ENCODE results near the gene CHRNA3. TPM values are rescaled to one million over a fixed set of nuclear protein-coding genes. Genes with fewer than 3 reads are reported as not detected.
A peak's percentile ranks its signal among the peaks of the same experiment; 100 is the strongest.

CHRNA3 gene
- total RNA-seq, 1 donor from 2014 or later: not detected

DNA sequence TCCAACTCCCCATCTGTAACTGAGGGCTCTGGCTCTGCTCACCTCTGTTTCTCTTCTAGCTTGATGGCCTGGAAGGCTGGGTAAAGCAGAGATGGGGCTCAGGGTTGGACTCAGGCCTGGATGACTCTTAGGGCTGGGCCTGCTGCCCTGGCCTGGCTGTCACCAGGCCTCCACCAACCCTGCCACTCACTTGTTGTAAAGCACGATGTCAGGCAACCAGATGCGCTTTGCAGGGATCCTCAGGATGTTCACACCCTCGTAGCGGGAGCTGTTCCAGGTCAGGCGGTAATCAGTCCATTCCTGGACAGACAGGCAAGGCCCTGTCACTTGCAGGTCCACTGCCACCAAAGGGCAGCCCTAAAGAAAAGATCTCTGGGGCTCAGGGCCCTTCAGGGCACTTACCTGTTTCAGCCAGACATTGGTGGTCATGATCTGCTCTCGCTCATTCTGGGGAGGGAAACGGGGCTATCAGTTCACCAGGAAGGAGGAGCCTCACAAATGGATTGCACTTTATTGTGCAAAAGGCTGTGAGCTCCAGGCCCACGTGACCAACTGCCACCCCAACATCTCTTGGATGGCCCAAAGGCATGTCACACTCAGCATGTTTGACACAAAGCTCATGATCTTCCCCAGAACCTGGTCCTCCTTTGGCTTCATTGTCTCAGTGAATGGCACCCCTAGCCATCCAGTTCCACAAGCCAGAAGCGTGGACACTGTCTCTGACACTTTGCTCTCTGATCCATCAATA is 10.3 kb upstream of the CHRNA3 start:
- Mint-ChIP-seq H3K9me3 (no peaks in the 10 kb centered on the region), H3K27me3 (ENCODE audit: low read depth) (peaks cover 14% of the 10 kb centered on the region), H3K36me3 (ENCODE audit: low read depth) (no peaks in the 10 kb centered on the region), H3K4me1 (ENCODE audit: low read depth) (no peaks in the 10 kb centered on the region), H3K4me3 (ENCODE audit: low read depth) (no peak overlapping the region), H3K27ac (no peak overlapping the region)
- intact Hi-C loops (cut with micrococcal nuclease): no loop called here
- DNase-seq (ENCODE audit: low spot score): no peak

DNA sequence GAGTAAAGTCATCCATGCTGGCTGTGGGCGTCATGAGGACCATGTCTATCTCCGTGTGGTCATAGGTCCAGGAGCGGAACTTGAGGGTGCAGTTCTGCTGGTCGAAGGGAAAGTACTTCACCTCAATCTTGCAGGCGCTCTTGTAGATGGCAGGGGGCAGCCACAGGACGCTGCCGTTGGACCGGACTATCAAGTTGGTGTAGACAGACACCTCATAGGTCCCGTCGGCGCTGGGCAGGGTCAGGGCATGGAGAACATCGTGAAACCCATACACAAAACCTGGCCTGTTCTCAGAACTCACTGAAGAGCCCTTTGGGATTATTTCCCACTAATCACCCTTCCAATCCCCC is 8.9 kb upstream of the CHRNA3 start:
- Mint-ChIP-seq H3K27me3 (ENCODE audit: low read depth) (peaks cover 14% of the 10 kb centered on the region), H3K36me3 (ENCODE audit: low read depth) (no peaks in the 10 kb centered on the region), H3K27ac (no peak overlapping the region), H3K9me3 (no peaks in the 10 kb centered on the region), H3K4me1 (ENCODE audit: low read depth) (no peaks in the 10 kb centered on the region), H3K4me3 (ENCODE audit: low read depth) (no peak overlapping the region)
- intact Hi-C loops (cut with micrococcal nuclease): no loop called here
- DNase-seq (ENCODE audit: low spot score): no peak

DNA sequence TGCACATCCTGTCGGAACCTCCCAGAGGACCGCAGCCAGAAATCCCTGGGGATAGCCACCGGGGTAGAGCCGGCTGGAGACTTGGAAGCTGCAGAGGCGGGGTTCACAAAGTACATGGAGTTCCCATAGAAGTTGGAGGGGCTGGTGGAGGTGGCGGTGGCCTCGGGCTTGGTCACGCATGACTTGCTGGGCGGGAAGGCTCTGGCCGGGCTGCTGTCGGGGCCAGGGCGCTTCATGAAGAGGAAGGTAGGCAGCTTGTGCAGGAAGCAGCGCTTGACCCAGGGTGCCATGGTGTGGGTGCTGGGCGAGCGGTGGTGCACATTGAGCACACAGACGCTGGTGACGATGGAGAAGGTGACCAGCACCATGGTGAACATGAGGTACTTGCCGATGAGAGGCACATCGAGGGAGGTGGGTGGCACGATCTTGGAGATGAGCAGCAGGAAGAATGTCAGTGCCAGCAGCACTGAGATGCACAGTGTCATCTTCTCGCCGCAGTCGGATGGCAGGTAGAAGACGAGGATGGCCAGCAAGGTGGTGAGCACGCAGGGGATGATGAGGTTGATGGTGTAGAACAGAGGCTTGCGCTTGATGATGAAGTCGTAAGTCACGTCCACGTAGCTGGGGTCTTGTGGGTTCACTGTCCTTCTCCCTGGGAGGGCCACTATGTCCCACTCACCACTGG is 8.4 kb upstream of the CHRNA3 start:
- peaks cover 15% of the 10 kb centered on the region for H3K27me3 Mint-ChIP-seq (ENCODE audit: low read depth)
- H3K4me1 Mint-ChIP-seq (ENCODE audit: low read depth): no peaks in the 10 kb centered on the region
- H3K9me3 Mint-ChIP-seq: no peaks in the 10 kb centered on the region
- H3K4me3 Mint-ChIP-seq (ENCODE audit: low read depth): no peak overlapping the region
- no peak overlapping the region for H3K27ac Mint-ChIP-seq
- intact Hi-C loops (cut with micrococcal nuclease): no loop called here
- no peaks in the 10 kb centered on the region for H3K36me3 Mint-ChIP-seq (ENCODE audit: low read depth)
- no peak for DNase-seq (ENCODE audit: low spot score)

DNA sequence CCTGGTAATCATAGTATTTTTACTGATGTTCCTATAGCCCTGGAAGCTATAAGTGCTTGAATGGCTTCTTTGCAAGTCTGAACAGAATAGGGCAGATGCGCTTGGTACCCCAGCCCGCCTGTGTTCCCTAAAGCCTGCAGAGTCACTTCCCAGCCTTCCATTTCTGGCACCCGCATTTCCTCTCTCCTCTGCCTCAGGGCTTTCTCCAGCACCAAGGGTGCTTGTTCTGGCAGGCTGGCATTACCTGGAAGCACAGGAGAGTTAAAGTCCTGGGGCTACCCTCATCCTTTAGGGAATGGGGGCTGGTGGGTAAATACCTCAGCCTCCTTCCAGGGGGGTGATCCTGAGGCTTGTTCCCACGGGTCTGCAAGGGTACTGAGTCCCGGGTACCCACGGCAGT is 7.4 kb upstream of the CHRNA3 start:
- Mint-ChIP-seq H3K27me3 (ENCODE audit: low read depth) (peaks cover 23% of the 10 kb centered on the region), H3K4me3 (ENCODE audit: low read depth) (no peak overlapping the region), H3K27ac (no peak overlapping the region), H3K9me3 (no peaks in the 10 kb centered on the region), H3K4me1 (ENCODE audit: low read depth) (no peaks in the 10 kb centered on the region), H3K36me3 (ENCODE audit: low read depth) (no peaks in the 10 kb centered on the region)
- no peak for DNase-seq (ENCODE audit: low spot score)
- intact Hi-C loops (cut with micrococcal nuclease): no loop called here

DNA sequence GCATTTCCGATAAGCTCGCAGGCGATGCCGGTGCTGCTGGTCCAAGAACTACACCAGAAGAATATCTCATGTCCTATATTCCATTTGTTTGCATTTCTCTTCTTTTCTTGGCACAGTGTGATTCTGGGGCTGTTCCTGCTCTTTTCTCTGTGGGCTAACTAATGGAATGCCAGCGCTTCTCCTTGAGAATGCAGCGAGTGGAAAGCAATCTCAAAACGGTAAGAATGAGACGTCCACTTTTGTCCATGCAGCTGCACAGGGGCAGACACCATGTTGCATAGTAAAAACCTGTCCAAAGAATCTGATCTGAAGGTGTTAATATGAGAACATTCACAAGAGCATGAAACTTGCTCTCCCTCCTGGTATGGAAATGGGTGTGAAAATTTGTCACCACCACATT is 6.6 kb upstream of the CHRNA3 start:
- Mint-ChIP-seq H3K4me1 (ENCODE audit: low read depth) (no peaks in the 10 kb centered on the region), H3K4me3 (ENCODE audit: low read depth) (no peak overlapping the region), H3K9me3 (no peaks in the 10 kb centered on the region), H3K36me3 (ENCODE audit: low read depth) (no peaks in the 10 kb centered on the region), H3K27ac (no peak overlapping the region), H3K27me3 (ENCODE audit: low read depth) (peaks cover 28% of the 10 kb centered on the region)
- no peak for DNase-seq (ENCODE audit: low spot score)
- intact Hi-C loops (cut with micrococcal nuclease): no loop called here

DNA sequence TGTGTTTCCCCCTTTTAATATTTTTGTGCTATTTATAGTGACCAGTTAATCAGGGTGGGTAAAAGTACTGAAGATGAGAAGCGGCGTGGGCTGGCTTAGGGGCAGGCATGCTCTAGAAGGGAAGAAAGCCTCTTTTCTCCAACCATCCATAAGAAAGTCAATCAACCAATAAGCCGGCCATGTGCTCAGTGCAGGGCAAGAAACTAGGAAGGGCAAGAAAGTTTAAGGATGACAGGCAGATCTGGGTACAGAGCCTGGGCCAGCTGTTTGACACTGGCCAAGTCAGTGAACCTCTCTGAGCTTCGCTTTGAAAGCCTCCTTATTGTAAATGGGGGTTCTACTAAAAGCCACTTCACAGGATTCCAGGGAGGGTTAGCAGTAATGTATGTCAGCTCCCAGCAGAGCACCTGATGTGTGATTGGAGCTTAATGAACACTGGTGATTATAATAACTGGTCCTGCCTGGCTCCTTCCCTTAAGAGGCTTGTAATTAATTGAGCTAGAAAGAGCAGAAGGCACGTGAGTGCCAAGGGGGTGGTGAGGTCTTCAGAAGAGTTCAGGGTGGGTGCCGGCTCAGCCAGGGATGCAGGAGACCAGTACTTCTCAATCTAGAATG is 5.7 kb upstream of the CHRNA3 start:
- peaks cover 2% of the 10 kb centered on the region for H3K4me1 Mint-ChIP-seq (ENCODE audit: low read depth)
- H3K36me3 Mint-ChIP-seq (ENCODE audit: low read depth): no peaks in the 10 kb centered on the region
- DNase-seq (ENCODE audit: low spot score): no peak

DNA sequence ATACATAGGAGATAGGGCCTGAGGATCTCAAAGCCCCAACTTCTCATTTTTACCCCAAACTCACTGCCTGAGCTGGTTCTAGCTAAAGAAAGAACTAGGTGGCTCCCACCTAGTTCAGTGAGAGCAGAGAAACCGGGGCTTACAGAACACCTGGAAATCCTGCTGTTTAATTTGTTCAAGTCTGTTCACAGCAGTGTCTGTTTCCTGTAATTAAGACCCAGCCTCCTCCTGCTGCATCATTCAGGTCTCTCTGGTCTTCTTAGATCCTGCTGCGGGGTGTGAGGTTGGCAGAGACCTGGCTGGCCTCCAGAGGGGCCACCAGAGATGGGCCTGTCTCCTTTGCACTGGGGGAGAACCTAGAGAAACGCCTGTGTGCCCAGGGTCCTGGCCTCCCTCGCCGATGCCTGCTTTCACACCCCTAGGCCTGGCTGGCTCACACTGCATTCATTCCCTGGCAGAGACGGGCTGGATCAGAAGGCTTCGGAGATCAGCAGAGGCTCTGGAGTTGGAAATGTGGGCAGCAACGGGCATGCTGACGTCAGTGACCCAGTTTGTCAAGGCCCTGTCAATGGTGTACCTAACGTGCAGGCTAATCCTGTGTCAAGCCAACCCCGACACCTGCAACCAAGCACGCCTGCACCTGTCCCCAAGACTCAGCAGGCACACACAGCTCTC is 4.9 kb upstream of the CHRNA3 start:
- intact Hi-C loops (cut with micrococcal nuclease): no loop called here
- DNase-seq (ENCODE audit: low spot score): no peak
- H3K4me3 Mint-ChIP-seq (ENCODE audit: low read depth): no peak overlapping the region
- peaks cover 3% of the 10 kb centered on the region for H3K4me1 Mint-ChIP-seq (ENCODE audit: low read depth)
- no peaks in the 10 kb centered on the region for H3K36me3 Mint-ChIP-seq (ENCODE audit: low read depth)
- peaks cover 38% of the 10 kb centered on the region for H3K27me3 Mint-ChIP-seq (ENCODE audit: low read depth)
- H3K27ac Mint-ChIP-seq: no peak overlapping the region
- no peaks in the 10 kb centered on the region for H3K9me3 Mint-ChIP-seq

More for the DNA sequence above, 5.7 kb upstream of the CHRNA3 start:
- no peak overlapping the region for H3K27ac Mint-ChIP-seq
- H3K27me3 Mint-ChIP-seq (ENCODE audit: low read depth): peaks cover 33% of the 10 kb centered on the region
- intact Hi-C loops (cut with micrococcal nuclease): no loop called here
- H3K9me3 Mint-ChIP-seq: no peaks in the 10 kb centered on the region
- H3K4me3 Mint-ChIP-seq (ENCODE audit: low read depth): no peak overlapping the region

DNA sequence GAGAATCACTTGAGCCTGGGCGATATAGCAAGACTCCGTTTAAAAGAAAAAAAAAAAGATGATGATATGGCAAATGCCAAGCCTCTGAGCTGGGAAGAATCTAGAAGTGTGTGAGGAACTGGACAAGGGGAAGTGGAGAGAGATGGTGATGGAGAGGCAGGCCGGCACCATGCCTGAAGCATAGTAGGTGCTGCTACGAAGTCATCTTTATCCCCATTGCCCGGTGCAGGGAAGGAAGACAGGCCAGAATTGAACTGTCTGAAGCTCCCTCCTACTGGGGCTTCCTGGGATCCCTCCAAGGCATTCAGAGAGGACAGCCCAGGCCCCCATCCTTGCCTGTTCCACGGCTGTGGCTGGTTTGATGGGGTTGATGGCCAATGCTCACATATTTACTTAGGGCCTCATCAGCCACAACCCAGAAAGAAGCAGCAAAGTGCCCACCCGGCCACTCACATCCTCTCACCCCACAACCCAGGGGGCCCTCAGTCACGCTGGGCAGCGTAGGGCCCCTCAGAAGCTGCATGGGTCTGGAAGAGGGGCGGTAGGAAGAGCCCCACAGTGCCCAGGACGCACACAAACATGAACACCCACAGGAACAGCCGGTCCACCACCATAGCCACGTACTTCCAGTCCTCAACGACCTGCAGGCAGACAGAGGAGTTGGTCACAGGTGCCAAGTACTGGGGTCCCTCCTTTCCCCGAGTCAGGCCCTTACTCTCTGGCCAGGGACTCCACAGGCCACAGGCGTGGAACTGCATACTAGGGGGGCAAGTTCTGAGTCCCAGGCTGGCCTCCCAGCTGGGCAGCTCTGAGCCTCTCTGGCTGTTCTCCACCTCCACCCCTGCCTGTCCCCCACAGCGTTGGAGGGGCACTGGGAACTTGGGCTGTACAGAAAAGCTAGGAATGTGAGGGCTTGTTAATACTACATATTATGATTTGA is 4.1 kb upstream of the CHRNA3 start:
- no peak overlapping the region for H3K4me3 Mint-ChIP-seq (ENCODE audit: low read depth)
- H3K9me3 Mint-ChIP-seq: no peaks in the 10 kb centered on the region
- peaks cover 38% of the 10 kb centered on the region for H3K27me3 Mint-ChIP-seq (ENCODE audit: low read depth)
- DNase-seq (ENCODE audit: low spot score): no peak
- intact Hi-C loops (cut with micrococcal nuclease): no loop called here
- H3K36me3 Mint-ChIP-seq (ENCODE audit: low read depth): no peaks in the 10 kb centered on the region
- H3K27ac Mint-ChIP-seq: no peak overlapping the region
- peaks cover 3% of the 10 kb centered on the region for H3K4me1 Mint-ChIP-seq (ENCODE audit: low read depth)

DNA sequence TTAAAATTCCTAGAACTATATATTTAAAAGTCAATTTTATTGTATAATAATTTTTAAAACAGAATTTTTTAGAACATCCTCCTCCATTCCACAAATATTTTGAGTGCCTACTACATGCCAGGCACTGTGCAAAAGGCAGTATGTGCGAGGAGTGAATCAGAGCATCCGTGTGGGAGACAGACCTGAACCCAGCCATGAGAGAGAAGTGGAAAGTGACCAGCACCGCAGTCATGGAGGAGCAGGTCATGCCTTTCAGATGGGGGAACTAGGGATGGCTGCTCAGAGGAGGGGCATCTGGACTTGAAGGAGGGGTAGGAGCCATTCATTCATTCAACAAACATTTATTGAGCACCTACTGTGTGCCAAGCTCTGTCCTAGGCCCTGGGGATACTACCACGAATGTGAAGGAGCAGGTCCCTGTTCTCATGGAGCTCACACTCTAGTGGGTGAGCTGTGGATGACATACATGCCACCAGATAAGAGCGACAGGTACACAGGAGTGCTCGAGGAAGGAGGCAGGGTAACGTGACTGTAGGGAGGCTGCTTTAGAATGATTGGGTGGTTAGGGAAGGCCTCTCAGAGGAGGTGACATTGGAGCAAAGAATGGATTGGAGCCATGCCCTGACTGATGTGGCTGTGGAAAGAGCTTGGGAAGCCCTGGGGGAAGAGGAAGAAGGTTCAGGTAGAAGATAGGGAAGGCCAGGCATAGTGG is 3.1 kb upstream of the CHRNA3 start:
- H3K27ac Mint-ChIP-seq: no peak overlapping the region
- intact Hi-C loops (cut with micrococcal nuclease): no loop called here
- no peaks in the 10 kb centered on the region for H3K36me3 Mint-ChIP-seq (ENCODE audit: low read depth)
- peaks cover 47% of the 10 kb centered on the region for H3K27me3 Mint-ChIP-seq (ENCODE audit: low read depth)
- H3K4me3 Mint-ChIP-seq (ENCODE audit: low read depth): no peak overlapping the region
- H3K4me1 Mint-ChIP-seq (ENCODE audit: low read depth): peaks cover 3% of the 10 kb centered on the region
- no peaks in the 10 kb centered on the region for H3K9me3 Mint-ChIP-seq
- no peak for DNase-seq (ENCODE audit: low spot score)

DNA sequence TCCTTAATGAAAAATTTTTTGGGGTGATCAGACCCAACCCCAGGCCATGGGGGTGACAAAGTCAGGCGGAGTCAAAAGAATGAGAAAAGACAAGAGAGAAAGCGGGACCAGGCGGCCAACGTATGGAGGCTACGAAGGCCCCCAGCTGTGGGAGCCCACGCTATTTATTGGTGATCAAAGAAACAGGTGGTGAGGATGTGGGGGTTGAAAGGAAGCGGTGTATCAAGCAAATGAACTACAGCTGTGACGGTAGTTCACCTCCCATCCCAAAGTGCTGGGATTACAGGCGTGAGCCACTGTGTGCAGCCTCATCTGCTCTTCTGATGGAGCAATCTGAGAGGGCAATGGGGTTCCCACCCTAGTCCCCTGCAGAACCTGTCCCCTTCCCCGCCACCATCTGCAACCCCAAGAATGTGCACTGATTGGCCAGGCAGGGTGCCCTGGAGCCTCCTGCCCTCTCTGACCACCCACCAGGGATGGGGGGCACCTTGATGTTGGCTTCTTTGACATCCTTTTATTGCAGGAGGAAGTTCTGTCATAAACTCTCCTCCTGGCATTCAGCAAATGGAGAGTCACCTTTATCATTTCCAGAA is 1.1 kb upstream of the CHRNA3 start:
- DNase-seq (ENCODE audit: low spot score): no peak
- H3K27ac Mint-ChIP-seq: no peak overlapping the region
- H3K36me3 Mint-ChIP-seq (ENCODE audit: low read depth): no peaks in the 10 kb centered on the region
- H3K9me3 Mint-ChIP-seq: no peaks in the 10 kb centered on the region
- intact Hi-C loops (cut with micrococcal nuclease): no loop called here
- peaks cover 3% of the 10 kb centered on the region for H3K4me1 Mint-ChIP-seq (ENCODE audit: low read depth)
- peaks cover 52% of the 10 kb centered on the region for H3K27me3 Mint-ChIP-seq (ENCODE audit: low read depth)
- H3K4me3 Mint-ChIP-seq (ENCODE audit: low read depth): no peak overlapping the region

DNA sequence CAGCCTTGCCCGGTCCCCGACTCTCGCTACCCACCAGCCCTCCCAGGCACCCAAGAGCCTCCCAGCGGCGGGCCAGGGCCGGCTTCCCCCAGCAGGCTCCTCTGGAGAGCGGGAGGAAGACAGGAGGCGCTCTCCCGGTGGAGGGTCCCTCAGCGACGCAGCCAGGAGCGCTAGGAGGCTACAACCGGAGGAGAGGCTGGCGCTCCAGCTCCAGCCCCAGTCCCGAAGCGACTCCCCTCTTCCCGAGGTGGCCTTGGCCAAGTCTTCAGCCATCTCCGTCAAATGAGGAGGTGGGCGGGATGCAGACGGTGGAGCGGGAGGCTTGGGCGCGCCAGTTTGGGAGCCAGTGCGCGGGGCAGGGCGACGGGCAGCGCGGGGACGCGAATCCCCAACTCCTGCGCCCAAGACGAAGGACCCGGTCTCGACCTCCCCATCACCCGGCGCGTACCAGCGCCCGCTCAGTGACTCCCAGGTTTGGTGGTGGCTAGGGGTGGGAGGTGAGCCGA is 722 bp downstream of the CHRNA3 start:
- H3K36me3 Mint-ChIP-seq (ENCODE audit: low read depth): no peaks in the 10 kb centered on the region
- intact Hi-C loops (cut with micrococcal nuclease): no loop called here
- DNase-seq (ENCODE audit: low spot score): no peak
- peaks cover 46% of the 10 kb centered on the region for H3K27me3 Mint-ChIP-seq (ENCODE audit: low read depth)
- peaks cover 3% of the 10 kb centered on the region for H3K4me1 Mint-ChIP-seq (ENCODE audit: low read depth)
- no peaks in the 10 kb centered on the region for H3K9me3 Mint-ChIP-seq
- no peak overlapping the region for H3K27ac Mint-ChIP-seq
- H3K4me3 Mint-ChIP-seq (ENCODE audit: low read depth): peak overlapping the region; percentile 21

Measured in activated T-helper 2 cell treated with anti-CD3 and anti-CD28 coated beads, Interferon-gamma antibody, Interleukin-2, Interleukin-4, amounts not matched to agents 10 μg/mL and 5 μg/mL and 100 μg/mL, durations not matched to agents 14 hours and 24 hours and 36 hours (primary cell).